Stomach (tissue), 9 donors: Measurements from ENCODE around the gene PTPRM. TPM values are rescaled to one million over a fixed set of nuclear protein-coding genes. Genes with fewer than 3 reads are reported as not detected.

Source experiments
- DNase-seq, 2 donors: peaks; one replicate each; pipeline versions ENCODE4 v3.0.0 to v3.0.0-alpha.2; 2013 to 2019
- H3K27ac ChIP-seq, 5 donors: fragments of 200-600 bp in 4 of 5; sonication (generic) in 4 of 5; one replicate each; pipeline ENCODE4 v1.5.1; 2013 to 2019; ENCODE audit warnings: mild to moderate bottlenecking in 1 of 5, moderate library complexity in 1 of 5
- H3K27me3 ChIP-seq, 3 donors: fragments of 200-600 bp; sonication (generic); one replicate each; pipeline ENCODE4 v1.5.1; 2017 to 2019; ENCODE audit warnings: mixed run types in 1 of 3
- H3K36me3 ChIP-seq, 4 donors: fragments of 200-600 bp; sonication (generic); 1 replicate in 3 of 4; 2 replicates in 1 of 4; pipeline ENCODE4 v1.5.1; 2016 to 2019
- H3K4me1 ChIP-seq, 4 donors: fragments of 200-600 bp; sonication (generic); one replicate each; pipeline ENCODE4 v1.5.1; 2016 to 2019
- H3K4me3 ChIP-seq, 4 donors: fragments of 200-600 bp; sonication (generic) in 3 of 4; one replicate each; pipeline ENCODE4 v1.5.1; 2016 to 2019; ENCODE audit warnings: mild to moderate bottlenecking in 1 of 4
- H3K9me3 ChIP-seq, 4 donors: fragments of 200-600 bp; sonication (generic); one replicate each; pipeline ENCODE4 v1.5.1; 2016 to 2019
- EP300 ChIP-seq: sonication (generic); formaldehyde crosslinking; IDR thresholded peaks from one replicate; pipeline ENCODE4 v1.6.1; 2017; ENCODE audit warnings: antibody characterized with exemption
- POLR2A ChIP-seq, 4 donors: fragments of 450-650 bp; IDR thresholded peaks; one replicate each; pipeline ENCODE4 v1.6.1; 2016; ENCODE audit warnings: antibody characterized with exemption in 4 of 4, control low read depth in 2 of 4, mild to moderate bottlenecking in 1 of 4, moderate library complexity in 1 of 4
- POLR2AphosphoS5 ChIP-seq, 3 donors: sonication (generic); formaldehyde crosslinking; IDR thresholded peaks; one replicate each; pipeline ENCODE4 v1.6.1; 2016; ENCODE audit warnings: antibody characterized with exemption in 3 of 3
- WGBS, 5 donors: extraction: QIAGEN DNeasy Blood & Tissue Kit in 3 of 5; methylation state at CpG; one replicate each; pipeline versions ENCODE4 v1.1.5 to v1.1.7; 2013 to 2018; 5-methylcytosine and 5-hydroxymethylcytosine counted together
- intact Hi-C: fragments of 100-400 bp; cut with DNase I; formaldehyde crosslinking; loops from one replicate; pipeline ENCODE4 v1.15.1; 2023; ENCODE audit warnings: low total_unique reads
- polyA plus RNA-seq, 3 donors: library from polyadenylated mRNA; stranded (reverse); fragments of 200-250 nt; gene quantifications; one replicate each; pipeline ENCODE4 v1.2.3, GENCODE V29; 2013
- total RNA-seq, 5 donors: library from RNA; depleted of rRNA; stranded (reverse); fragments of >200 nt; gene quantifications; one replicate each; pipeline versions ENCODE4 v1.1.0 to v1.2.3, GENCODE V29; 2014 to 2016
- TF ChIP-seq, protein P1 (sequence below), 7 experiments: fragments of 450-650 bp in 4 of 7; fragments of 200-600 bp in 3 of 7; sonication (generic) in 3 of 7; IDR thresholded peaks; one replicate each; pipeline ENCODE4 v1.5.1; 2016 to 2019; ENCODE audit warnings: antibody characterized with exemption in 7 of 7, control low read depth in 2 of 7, mild to moderate bottlenecking in 1 of 7
- donor health status: healthy with polysubstance abuse.
- donor health status: Bipolar disorder and iron deficiency.
- donor health status: healthy.

The PTPRM gene
- total and polyA plus RNA-seq, 8 donors: 7.5 to 246 (median 58.2) TPM

DNA sequence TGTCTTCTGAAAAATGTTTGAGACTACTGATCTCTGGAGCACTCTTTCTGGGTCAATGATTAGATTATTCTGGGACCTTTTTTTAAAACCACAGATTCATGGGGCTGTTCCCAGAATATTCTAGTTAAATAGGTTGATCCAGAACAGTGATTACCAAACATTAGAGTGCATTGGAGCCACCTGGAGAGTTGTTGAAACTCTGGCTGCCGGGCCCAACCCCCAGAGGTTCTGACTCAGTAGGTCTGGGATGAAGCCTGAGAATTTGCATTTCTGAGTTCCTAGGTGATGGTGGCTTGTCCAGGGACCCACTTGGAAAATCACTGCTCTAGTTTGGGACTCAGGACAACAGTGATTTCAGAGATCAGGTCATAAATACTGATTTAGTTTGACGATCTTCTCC, 197.3 kb downstream of the PTPRM start:
- no peaks in the 10 kb centered on the region for H3K9me3 ChIP-seq
- H3K4me1 ChIP-seq: peaks cover 0 to 45% (median 15%) of the 10 kb centered on the region in 4 donors
- H3K4me3 ChIP-seq: no peak overlapping the region
- TF ChIP-seq EP300: no peak
- TF ChIP-seq, protein P1, sequence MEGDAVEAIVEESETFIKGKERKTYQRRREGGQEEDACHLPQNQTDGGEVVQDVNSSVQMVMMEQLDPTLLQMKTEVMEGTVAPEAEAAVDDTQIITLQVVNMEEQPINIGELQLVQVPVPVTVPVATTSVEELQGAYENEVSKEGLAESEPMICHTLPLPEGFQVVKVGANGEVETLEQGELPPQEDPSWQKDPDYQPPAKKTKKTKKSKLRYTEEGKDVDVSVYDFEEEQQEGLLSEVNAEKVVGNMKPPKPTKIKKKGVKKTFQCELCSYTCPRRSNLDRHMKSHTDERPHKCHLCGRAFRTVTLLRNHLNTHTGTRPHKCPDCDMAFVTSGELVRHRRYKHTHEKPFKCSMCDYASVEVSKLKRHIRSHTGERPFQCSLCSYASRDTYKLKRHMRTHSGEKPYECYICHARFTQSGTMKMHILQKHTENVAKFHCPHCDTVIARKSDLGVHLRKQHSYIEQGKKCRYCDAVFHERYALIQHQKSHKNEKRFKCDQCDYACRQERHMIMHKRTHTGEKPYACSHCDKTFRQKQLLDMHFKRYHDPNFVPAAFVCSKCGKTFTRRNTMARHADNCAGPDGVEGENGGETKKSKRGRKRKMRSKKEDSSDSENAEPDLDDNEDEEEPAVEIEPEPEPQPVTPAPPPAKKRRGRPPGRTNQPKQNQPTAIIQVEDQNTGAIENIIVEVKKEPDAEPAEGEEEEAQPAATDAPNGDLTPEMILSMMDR (IDR thresholded peaks at IDR 0.05): no peak
- no peak for TF ChIP-seq POLR2A (IDR thresholded peaks at IDR 0.05)
- no peak for TF ChIP-seq POLR2AphosphoS5 (IDR thresholded peaks at IDR 0.05)
- intact Hi-C loops: no loop called here
- no peak overlapping the region for H3K27ac ChIP-seq
- no peaks in the 10 kb centered on the region for H3K36me3 ChIP-seq
- H3K27me3 ChIP-seq: no peaks in the 10 kb centered on the region
- WGBS, 5 donors: 85 to 94% (median 87%) methylated on average over 2 of the region's 2 CpGs
- DNase-seq: no peak

DNA sequence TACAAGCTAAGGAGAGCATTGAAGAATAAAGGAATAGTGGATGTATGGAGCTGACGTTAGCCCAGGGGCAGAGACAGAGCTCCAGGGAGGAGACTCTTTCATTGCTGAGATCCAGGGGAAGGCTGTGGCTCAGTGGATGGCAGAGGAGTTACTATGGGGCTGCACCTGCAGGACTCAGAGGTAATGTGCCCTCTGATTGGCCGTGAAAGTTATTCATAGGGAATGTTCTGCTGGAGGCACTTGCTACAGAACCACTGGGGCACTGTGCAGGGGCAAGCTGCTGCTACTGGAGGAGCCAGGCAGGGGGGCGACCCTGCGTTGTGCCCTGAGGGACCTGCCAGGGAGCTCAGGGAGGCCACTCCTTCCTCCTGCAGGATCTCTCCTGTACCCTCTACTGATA, 199.2 kb downstream of the PTPRM start:
- WGBS, 5 donors: 83 to 90% (median 85%) methylated on average over 4 of the region's 4 CpGs
- H3K27ac ChIP-seq: no peak overlapping the region
- no peaks in the 10 kb centered on the region for H3K27me3 ChIP-seq
- DNase-seq: no peak
- TF ChIP-seq EP300: no peak
- TF ChIP-seq POLR2AphosphoS5 (IDR thresholded peaks at IDR 0.05): no peak
- no peak for TF ChIP-seq POLR2A (IDR thresholded peaks at IDR 0.05)
- TF ChIP-seq, protein P1 (IDR thresholded peaks at IDR 0.05): no peak
- H3K4me1 ChIP-seq: peaks cover 0 to 48% (median 12%) of the 10 kb centered on the region in 4 donors
- H3K9me3 ChIP-seq: no peaks in the 10 kb centered on the region
- H3K36me3 ChIP-seq: no peaks in the 10 kb centered on the region
- intact Hi-C loops: no loop called here
- no peak overlapping the region for H3K4me3 ChIP-seq

- no peak for DNase-seq
- intact Hi-C loops: no loop called here
- H3K4me3 ChIP-seq: no peak overlapping the region
- H3K36me3 ChIP-seq: no peaks in the 10 kb centered on the region
- H3K9me3 ChIP-seq: no peaks in the 10 kb centered on the region
- 88 to 96% (median 91%) methylated on average over 1 of the region's 1 CpG for WGBS, 5 donors
- peaks cover 0 to 48% (median 14%) of the 10 kb centered on the region in 4 donors for H3K4me1 ChIP-seq
- no peaks in the 10 kb centered on the region for H3K27me3 ChIP-seq
- no peak overlapping the region for H3K27ac ChIP-seq
- TF ChIP-seq, protein P1 (IDR thresholded peaks at IDR 0.05): no peak
- TF ChIP-seq POLR2A (IDR thresholded peaks at IDR 0.05): no peak
- TF ChIP-seq EP300: no peak
- no peak for TF ChIP-seq POLR2AphosphoS5 (IDR thresholded peaks at IDR 0.05)
These were observed 199.7 kb downstream of the PTPRM start for GRCh38 chr18:7766817-7767216.

GRCh38 chr18:7770908-7771307, 203.8 kb downstream of the PTPRM start:
- Histone ChIP-seq H3K36me3 (no peaks in the 10 kb centered on the region), H3K27ac (no peak overlapping the region), H3K9me3 (no peaks in the 10 kb centered on the region), H3K27me3 (no peaks in the 10 kb centered on the region), H3K4me3 (no peak overlapping the region), H3K4me1 (peaks cover 0 to 43% (median 14%) of the 10 kb centered on the region in 4 donors)
- DNase-seq: no peak
- no peak for TF ChIP-seq POLR2A (IDR thresholded peaks at IDR 0.05)
- TF ChIP-seq POLR2AphosphoS5 (IDR thresholded peaks at IDR 0.05): no peak
- TF ChIP-seq, protein P1 (IDR thresholded peaks at IDR 0.05): no peak
- TF ChIP-seq EP300: no peak
- 17 to 42% (median 30%) methylated on average over 4 of the region's 4 CpGs for WGBS, 5 donors
- intact Hi-C loops: no loop called here
